BE2C (cell line): ENCODE results near the gene FXYD4.

Experiments
- DNase-seq: peaks from one replicate; pipeline ENCODE4 v3.0.0-alpha.2; 2020
- H3K27me3 ChIP-seq: fragments of 250-450 bp; sonication (Bioruptor Pico); 2 replicates; pipeline ENCODE4 v1.5.1; 2020; ENCODE audit warnings: mild to moderate bottlenecking
- H3K36me3 ChIP-seq: fragments of 250-450 bp; sonication (Bioruptor Pico); 2 replicates; pipeline ENCODE4 v1.5.1; 2020; ENCODE audit warnings: mild to moderate bottlenecking
- H3K4me1 ChIP-seq: fragments of 250-450 bp; sonication (Bioruptor Pico); 2 replicates; pipeline ENCODE4 v1.5.1; 2020
- H3K4me3 ChIP-seq: 2 replicates; pipeline ENCODE4 v1.5.1; 2011; ENCODE audit warnings: low read depth, low read length
- H3K9me3 ChIP-seq: fragments of 250-450 bp; sonication (Bioruptor Pico); 2 replicates; pipeline ENCODE4 v1.5.1; 2020
- TF ChIP-seq, protein P1 (sequence below): IDR thresholded peaks from 2 replicates; pipeline ENCODE4 v1.5.1; 2012; ENCODE audit warnings: mild to moderate bottlenecking, low read depth, low read length

FXYD4 gene

DNA sequence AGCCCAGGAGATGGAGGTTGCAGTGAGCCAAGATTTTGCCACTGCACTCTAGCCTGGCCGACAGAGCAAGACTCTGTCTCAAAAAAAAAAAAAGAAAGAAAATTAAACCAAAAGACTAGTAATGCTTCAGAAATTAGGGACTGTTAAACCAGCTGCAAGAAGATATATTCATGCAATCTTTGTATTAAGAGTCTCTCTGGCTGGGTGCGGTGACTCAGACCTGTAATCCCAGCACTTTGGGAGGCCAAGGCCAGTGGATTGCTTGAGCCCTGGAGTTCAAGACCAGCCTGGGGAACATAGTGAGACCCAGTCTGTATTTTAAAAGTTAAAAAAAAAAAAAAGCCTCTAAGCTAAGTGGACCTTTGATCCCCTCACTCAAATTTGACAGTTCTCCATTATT lies 40.1 kb downstream of the FXYD4 start:
- Histone ChIP-seq H3K4me3 (no peak overlapping the region), H3K4me1 (no peaks in the 10 kb centered on the region), H3K9me3 (no peaks in the 10 kb centered on the region), H3K36me3 (no peaks in the 10 kb centered on the region), H3K27me3 (no peaks in the 10 kb centered on the region)
- DNase-seq = no peak
- TF ChIP-seq, protein P1, sequence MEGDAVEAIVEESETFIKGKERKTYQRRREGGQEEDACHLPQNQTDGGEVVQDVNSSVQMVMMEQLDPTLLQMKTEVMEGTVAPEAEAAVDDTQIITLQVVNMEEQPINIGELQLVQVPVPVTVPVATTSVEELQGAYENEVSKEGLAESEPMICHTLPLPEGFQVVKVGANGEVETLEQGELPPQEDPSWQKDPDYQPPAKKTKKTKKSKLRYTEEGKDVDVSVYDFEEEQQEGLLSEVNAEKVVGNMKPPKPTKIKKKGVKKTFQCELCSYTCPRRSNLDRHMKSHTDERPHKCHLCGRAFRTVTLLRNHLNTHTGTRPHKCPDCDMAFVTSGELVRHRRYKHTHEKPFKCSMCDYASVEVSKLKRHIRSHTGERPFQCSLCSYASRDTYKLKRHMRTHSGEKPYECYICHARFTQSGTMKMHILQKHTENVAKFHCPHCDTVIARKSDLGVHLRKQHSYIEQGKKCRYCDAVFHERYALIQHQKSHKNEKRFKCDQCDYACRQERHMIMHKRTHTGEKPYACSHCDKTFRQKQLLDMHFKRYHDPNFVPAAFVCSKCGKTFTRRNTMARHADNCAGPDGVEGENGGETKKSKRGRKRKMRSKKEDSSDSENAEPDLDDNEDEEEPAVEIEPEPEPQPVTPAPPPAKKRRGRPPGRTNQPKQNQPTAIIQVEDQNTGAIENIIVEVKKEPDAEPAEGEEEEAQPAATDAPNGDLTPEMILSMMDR = no peak

DNA sequence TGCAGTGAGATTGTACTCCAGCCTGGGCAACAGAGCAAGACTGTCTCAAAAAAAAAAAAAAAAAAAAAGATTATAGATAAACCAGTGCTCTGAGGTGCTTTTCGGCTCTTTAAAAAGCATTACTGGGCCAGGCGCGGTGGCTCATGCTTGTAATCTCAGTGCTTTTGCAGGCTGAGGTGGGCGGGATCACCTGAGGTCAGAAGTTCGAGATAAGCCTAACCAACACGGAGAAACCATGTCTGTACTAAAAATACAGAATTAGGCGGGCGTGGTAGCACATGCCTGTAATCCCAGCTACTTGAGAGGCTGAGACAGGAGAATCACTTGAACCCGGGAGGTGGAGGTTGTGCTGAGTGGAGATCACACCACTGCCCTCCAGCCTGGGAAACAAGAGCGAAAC lies 44.1 kb downstream of the FXYD4 start:
- H3K4me3 ChIP-seq = no peak overlapping the region
- H3K27me3 ChIP-seq = no peaks in the 10 kb centered on the region
- DNase-seq = no peak

GRCh38 chr10:43417950-43418768 lies 46.7 kb downstream of the FXYD4 start:
- TF ChIP-seq, protein P1 = no peak
- no peaks in the 10 kb centered on the region for H3K4me1 ChIP-seq
- DNase-seq = no peak
- H3K27me3 ChIP-seq = no peaks in the 10 kb centered on the region
- H3K36me3 ChIP-seq = no peaks in the 10 kb centered on the region
- no peak overlapping the region for H3K4me3 ChIP-seq
- no peaks in the 10 kb centered on the region for H3K9me3 ChIP-seq

More for the DNA sequence above, 44.1 kb downstream of the FXYD4 start:
- Histone ChIP-seq H3K36me3 (no peaks in the 10 kb centered on the region), H3K9me3 (no peaks in the 10 kb centered on the region), H3K4me1 (no peaks in the 10 kb centered on the region)
- TF ChIP-seq, protein P1 = no peak

GRCh38 chr10:43419997-43420368 lies 48.5 kb downstream of the FXYD4 start:
- DNase-seq = no peak
- H3K4me3 ChIP-seq = no peak overlapping the region; the same call in 1 of the 2 replicates
- TF ChIP-seq, protein P1 = no peak
- H3K4me1 ChIP-seq = no peaks in the 10 kb centered on the region
- no peaks in the 10 kb centered on the region for H3K36me3 ChIP-seq
- H3K9me3 ChIP-seq = no peaks in the 10 kb centered on the region
- H3K27me3 ChIP-seq = no peaks in the 10 kb centered on the region

- peak; percentile 82 for DNase-seq
- no peaks in the 10 kb centered on the region for H3K4me1 ChIP-seq
- H3K4me3 ChIP-seq = peak overlapping the region; percentile 57
These were observed 49.1 kb downstream of the FXYD4 start for GRCh38 chr10:43420369-43421200.

More at GRCh38 chr10:43420369-43421200, 49.1 kb downstream of the FXYD4 start:
- Histone ChIP-seq H3K9me3 (no peaks in the 10 kb centered on the region), H3K27me3 (no peaks in the 10 kb centered on the region), H3K36me3 (no peaks in the 10 kb centered on the region)
- TF ChIP-seq, protein P1 = peak; percentile 13; the same call in 1 of the 2 replicates
